Mesothelial cell of epicardium (in vitro differentiated cells): ENCODE results near the gene LEP. TPM values are rescaled to one million over a fixed set of nuclear protein-coding genes. Genes with fewer than 3 reads are reported as not detected.
"Not testable (repeated sequence)": the region's sequence is repeated elsewhere in the genome, so short reads cannot be mapped to it uniquely, and the experiment has no call there.

Source experiments
- DNase-seq, 2 experiments: peaks; one replicate each; pipeline ENCODE4 v3.0.0; 2021; ENCODE audit warnings: low spot score in 2 of 2; ENCODE audit not compliant: unreplicated experiment in 2 of 2
- H3K27ac Mint-ChIP-seq: 2 replicates; pipeline ENCODE4 v1.8.0; 2021; ENCODE audit warnings: mixed read lengths
- H3K27me3 Mint-ChIP-seq: 2 replicates; pipeline ENCODE4 v1.8.0; 2021; ENCODE audit warnings: low read depth, mixed read lengths
- H3K36me3 Mint-ChIP-seq: 2 replicates; pipeline ENCODE4 v1.8.0; 2021; ENCODE audit warnings: mixed read lengths
- H3K4me1 Mint-ChIP-seq: 2 replicates; pipeline ENCODE4 v1.8.0; 2021; ENCODE audit warnings: mixed read lengths
- H3K4me3 Mint-ChIP-seq: 2 replicates; pipeline ENCODE4 v1.8.0; 2021; ENCODE audit warnings: mild to moderate bottlenecking, moderate library complexity, mixed read lengths
- H3K9me3 Mint-ChIP-seq: 2 replicates; pipeline ENCODE4 v1.8.0; 2021; ENCODE audit warnings: mixed read lengths
- CTCF ChIP-seq: fragments of 200-600 bp; sonication (generic); IDR thresholded peaks from one replicate; pipeline ENCODE4 v1.5.0; 2021; ENCODE audit warnings: antibody characterized with exemption; ENCODE audit not compliant: unreplicated experiment
- total RNA-seq: library from RNA; stranded (reverse); gene quantifications from 3 replicates; pipeline ENCODE4 v1.2.1, GENCODE V29; 2021

LEP gene
- total RNA-seq, 1 donor from 2014 or later, result not detected

- Mint-ChIP-seq H3K4me1 (no peaks in the 10 kb centered on the region), H3K4me3 (no peak overlapping the region), H3K27ac (no peak overlapping the region), H3K36me3 (peaks cover 21% of the 10 kb centered on the region), H3K27me3 (no peaks in the 10 kb centered on the region), H3K9me3 (peaks cover 15% of the 10 kb centered on the region)
- TF ChIP-seq CTCF, result no peak
- DNase-seq, result no peak
Measured at GRCh38 chr7:128287556-128287955, 46.5 kb downstream of the LEP start.

- not testable (repeated sequence) for H3K27me3 Mint-ChIP-seq, H3K9me3 Mint-ChIP-seq, H3K27ac Mint-ChIP-seq, H3K4me3 Mint-ChIP-seq, H3K36me3 Mint-ChIP-seq, DNase-seq, H3K4me1 Mint-ChIP-seq
Measured at GRCh38 chr7:128298004-128298403, 56.9 kb downstream of the LEP start.

GRCh38 chr7:128299109-128299607, 58.1 kb downstream of the LEP start:
- Mint-ChIP-seq H3K4me3 (no peak overlapping the region), H3K4me1 (no peaks in the 10 kb centered on the region), H3K36me3 (peaks cover 8% of the 10 kb centered on the region), H3K27me3 (no peaks in the 10 kb centered on the region), H3K27ac (no peak overlapping the region), H3K9me3 (no peaks in the 10 kb centered on the region)
- no peak for TF ChIP-seq CTCF
- DNase-seq, result no peak

GRCh38 chr7:128302139-128302538, 61.1 kb downstream of the LEP start:
- Mint-ChIP-seq H3K27ac (no peak overlapping the region), H3K36me3 (peaks cover 21% of the 10 kb centered on the region), H3K4me3 (no peak overlapping the region), H3K4me1 (no peaks in the 10 kb centered on the region), H3K27me3 (no peaks in the 10 kb centered on the region), H3K9me3 (no peaks in the 10 kb centered on the region)
- DNase-seq, result no peak
- TF ChIP-seq CTCF, result no peak

- TF ChIP-seq CTCF, result no peak
- DNase-seq, result no peak
- Mint-ChIP-seq H3K4me1 (no peaks in the 10 kb centered on the region), H3K36me3 (peaks cover 22% of the 10 kb centered on the region), H3K4me3 (no peak overlapping the region), H3K9me3 (no peaks in the 10 kb centered on the region), H3K27me3 (no peaks in the 10 kb centered on the region), H3K27ac (no peak overlapping the region)
Measured at GRCh38 chr7:128303133-128303532, 62.1 kb downstream of the LEP start.

GRCh38 chr7:128303643-128304042, 62.6 kb downstream of the LEP start:
- Mint-ChIP-seq H3K27me3 (no peaks in the 10 kb centered on the region), H3K4me1 (no peaks in the 10 kb centered on the region), H3K9me3 (no peaks in the 10 kb centered on the region), H3K27ac (no peak overlapping the region), H3K36me3 (peaks cover 24% of the 10 kb centered on the region), H3K4me3 (no peak overlapping the region)
- no peak for DNase-seq
- no peak for TF ChIP-seq CTCF
